Keratinocyte (primary cell): ENCODE data around the gene NUDT2. TPM values are rescaled to one million over a fixed set of nuclear protein-coding genes. Genes with fewer than 3 reads are reported as not detected.

Experiments used
- DNase-seq: peaks from one replicate; pipeline ENCODE4 v3.0.0-alpha.2; 2011; ENCODE audit warnings: low read depth, missing footprints, low spot score
- FAIRE-seq: peaks from 2 replicates; lab custom pipeline; 2011; peaks lifted over from hg19 to GRCh38; lab: Jason Lieb, UNC
- H2AFZ ChIP-seq: 2 replicates; pipeline ENCODE4 v1.6.0; 2012; ENCODE audit warnings: low read length, control low read depth, inconsistent platforms; ENCODE audit not compliant: control insufficient read depth
- H3K27ac ChIP-seq: 2 replicates; pipeline ENCODE4 v1.5.1; 2011; ENCODE audit warnings: low read length; ENCODE audit not compliant: control insufficient read depth, insufficient read depth
- H3K27me3 ChIP-seq: 3 replicates; pipeline ENCODE4 v1.6.0; 2011; ENCODE audit warnings: low read length; ENCODE audit not compliant: control insufficient read depth, insufficient read depth; ENCODE audit errors: extremely low read depth
- H3K36me3 ChIP-seq, 2 experiments: 2 replicates in 1 of 2; 3 replicates in 1 of 2; pipeline ENCODE4 v1.5.1; 2011; ENCODE audit warnings: low read length in 2 of 2, mild to moderate bottlenecking in 1 of 2; ENCODE audit not compliant: control insufficient read depth in 2 of 2, insufficient read depth in 2 of 2; ENCODE audit errors: extremely low read depth in 1 of 2
- H3K4me1 ChIP-seq: 3 replicates; pipeline ENCODE4 v1.5.1; 2011; ENCODE audit warnings: low read length; ENCODE audit not compliant: control insufficient read depth, insufficient read depth; ENCODE audit errors: extremely low read depth
- H3K4me2 ChIP-seq: 3 replicates; pipeline ENCODE4 v1.6.0; 2011; ENCODE audit warnings: low read depth, low read length; ENCODE audit not compliant: control insufficient read depth, insufficient read depth; ENCODE audit errors: extremely low read depth
- H3K4me3 ChIP-seq, 3 experiments: fragments of 200-600 bp in 1 of 3; sonication (generic) in 1 of 3; 2 replicates in 2 of 3; 3 replicates in 1 of 3; pipeline ENCODE4 v1.5.1; 2011 to 2016; ENCODE audit warnings: low read length in 3 of 3, mild to moderate bottlenecking in 3 of 3, control low read depth in 2 of 3, inconsistent platforms in 1 of 3, low read depth in 1 of 3, mixed read lengths in 1 of 3, mixed run types in 1 of 3, moderate library complexity in 1 of 3; ENCODE audit not compliant: control insufficient read depth in 2 of 3, insufficient read depth in 2 of 3; ENCODE audit errors: extremely low read depth in 1 of 3
- H3K79me2 ChIP-seq: 2 replicates; pipeline ENCODE4 v1.6.0; 2012; ENCODE audit warnings: low read length; ENCODE audit not compliant: control insufficient read depth, insufficient read depth
- H3K9ac ChIP-seq: 3 replicates; pipeline ENCODE4 v1.6.0; 2011; ENCODE audit warnings: low read length; ENCODE audit not compliant: control insufficient read depth, insufficient read depth; ENCODE audit errors: extremely low read depth
- H3K9me1 ChIP-seq: 3 replicates; pipeline ENCODE4 v1.6.0; 2011; ENCODE audit warnings: low read length; ENCODE audit not compliant: control insufficient read depth, insufficient read depth; ENCODE audit errors: extremely low read depth
- H3K9me3 ChIP-seq: 2 replicates; pipeline ENCODE4 v1.5.1; 2012; ENCODE audit warnings: low read depth, low read length; ENCODE audit not compliant: control insufficient read depth
- H4K20me1 ChIP-seq: 3 replicates; pipeline ENCODE4 v1.6.0; 2011; ENCODE audit warnings: low read length; ENCODE audit not compliant: control insufficient read depth, insufficient read depth; ENCODE audit errors: extremely low read depth
- CTCF ChIP-seq, 3 experiments: IDR thresholded peaks in 1 of 3; conservative IDR thresholded peaks in 1 of 3; optimal IDR thresholded peaks in 1 of 3; 2 replicates in 2 of 3; 3 replicates in 1 of 3; pipeline versions ENCODE3 to v1.5.1; 2011; ENCODE audit warnings: low read length in 3 of 3, mild to moderate bottlenecking in 3 of 3, moderate library complexity in 2 of 3, control low read depth in 1 of 3, inconsistent platforms in 1 of 3; ENCODE audit not compliant: insufficient read depth in 2 of 3; ENCODE audit errors: extremely low read depth in 1 of 3
- EZH2 ChIP-seq: IDR thresholded peaks from one replicate; pipeline ENCODE4 v1.6.1; 2012; ENCODE audit warnings: inconsistent platforms, mild to moderate bottlenecking, low read length, moderate library complexity
- dilution Hi-C: fragments of 300-500 bp; cut with MboI; formaldehyde crosslinking; loops from one replicate; pipeline ENCODE4 v1.7.0; 2020; ENCODE audit warnings: low sequenced_read_pairs; ENCODE audit not compliant: extremely low pct_ligation_motif_present
- polyA plus RNA-seq, 5 experiments: library from polyadenylated mRNA; depleted of rRNA in 3 of 5; stranded (reverse) in 3 of 5; stranded (forward) in 1 of 5; unstranded in 1 of 5; fragments of >200 nt; gene quantifications; 1 replicate in 1 of 5; 2 replicates in 3 of 5; 3 replicates in 1 of 5; pipeline versions ENCODE4 v1.2.1 to v1.2.3, GENCODE V29; 2011 to 2012; ENCODE audit warnings: missing spikeins in 2 of 5, low read depth in 1 of 5, low replicate concordance in 1 of 5

Gene NUDT2
- polyA plus RNA-seq, 1 donor (not counting 4 experiments of a cell fraction or from before 2014, with no cell fraction given) = 33.4 TPM

DNA sequence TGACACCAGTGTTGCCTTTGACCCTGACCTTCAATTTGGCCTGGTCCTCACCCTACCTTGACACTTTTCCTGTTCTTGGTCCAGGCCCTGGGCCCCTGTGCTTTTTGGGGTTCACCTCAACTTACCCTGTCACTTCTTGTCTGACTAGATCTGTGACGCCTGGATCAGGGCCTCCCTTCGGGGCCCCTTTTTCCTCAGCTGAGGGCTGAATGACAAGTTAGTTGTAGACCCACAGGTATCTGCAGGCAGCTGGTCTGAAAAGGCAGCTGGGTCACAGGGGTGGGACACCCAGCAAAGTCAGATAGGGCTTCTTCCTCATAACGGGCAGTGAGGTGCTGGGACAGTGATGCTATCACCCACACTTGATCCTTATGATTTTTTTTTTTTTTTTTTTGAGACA lies 57.3 kb downstream of the NUDT2 start:
- TF ChIP-seq CTCF (optimal IDR thresholded peaks at IDR 0.05 in 1 of 3, IDR thresholded peaks at IDR 0.05 in 1 of 3, conservative IDR thresholded peaks at IDR 0.05 in 1 of 3; ENCODE audit: extremely low read depth in 1 of 3, insufficient read depth in 2 of 3, low read length in 3 of 3) = no peak
- no peak for TF ChIP-seq EZH2
- Histone ChIP-seq H3K27ac (no peak overlapping the region), H3K4me3 (no peak overlapping the region), H3K9me3 (no peaks in the 10 kb centered on the region), H3K4me2 (no peak overlapping the region), H3K79me2 (no peaks in the 10 kb centered on the region), H3K27me3 (peaks cover 9% of the 10 kb centered on the region), H3K9me1 (no peaks in the 10 kb centered on the region), H4K20me1 (no peaks in the 10 kb centered on the region), H3K36me3 (no peaks in the 10 kb centered on the region), H3K9ac (no peak overlapping the region), H3K4me1 (no peaks in the 10 kb centered on the region), H2AFZ (no peak overlapping the region)
- no peak for FAIRE-seq
- DNase-seq = no peak
- dilution Hi-C loops = no loop called here

DNA sequence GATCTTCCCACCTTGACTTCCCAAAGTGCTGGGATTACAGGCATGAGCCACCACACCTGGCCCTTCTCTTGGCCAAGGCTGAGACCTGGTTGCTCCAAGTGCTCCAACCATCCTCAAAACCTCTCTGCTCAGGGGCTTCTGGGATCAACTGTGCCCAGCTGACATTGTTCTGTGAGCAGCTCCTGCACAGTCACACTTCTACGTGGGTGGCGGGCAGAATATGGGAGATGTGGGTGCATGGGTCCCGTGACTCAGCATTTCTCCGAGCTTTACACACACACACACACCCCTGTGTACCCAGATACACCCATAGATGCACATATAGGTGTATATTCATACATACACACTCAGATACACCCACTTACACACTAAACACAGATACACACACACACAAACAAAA lies 57.9 kb downstream of the NUDT2 start:
- no peak overlapping the region for H3K4me3 ChIP-seq
- peaks cover 4% of the 10 kb centered on the region for H3K27me3 ChIP-seq
- dilution Hi-C loops = no loop called here
- H3K4me2 ChIP-seq = no peak overlapping the region
- H3K79me2 ChIP-seq = no peaks in the 10 kb centered on the region
- no peak overlapping the region for H3K27ac ChIP-seq
- no peaks in the 10 kb centered on the region for H3K9me1 ChIP-seq
- H3K4me1 ChIP-seq = no peaks in the 10 kb centered on the region
- DNase-seq = no peak
- H2AFZ ChIP-seq = no peak overlapping the region
- H3K36me3 ChIP-seq = no peaks in the 10 kb centered on the region
- no peak for FAIRE-seq
- H3K9ac ChIP-seq = no peak overlapping the region
- TF ChIP-seq CTCF (optimal IDR thresholded peaks at IDR 0.05 in 1 of 3, IDR thresholded peaks at IDR 0.05 in 1 of 3, conservative IDR thresholded peaks at IDR 0.05 in 1 of 3; ENCODE audit: extremely low read depth in 1 of 3, insufficient read depth in 2 of 3, low read length in 3 of 3) = no peak
- no peak for TF ChIP-seq EZH2
- no peaks in the 10 kb centered on the region for H3K9me3 ChIP-seq
- no peaks in the 10 kb centered on the region for H4K20me1 ChIP-seq
